NCI-H1048 (cell line): ENCODE measurements around the gene LHPP.

Experiments
- DNase-seq: peaks from one replicate; lab custom pipeline; 2025; lab: John Stamatoyannopoulos, UW

The LHPP gene

DNA sequence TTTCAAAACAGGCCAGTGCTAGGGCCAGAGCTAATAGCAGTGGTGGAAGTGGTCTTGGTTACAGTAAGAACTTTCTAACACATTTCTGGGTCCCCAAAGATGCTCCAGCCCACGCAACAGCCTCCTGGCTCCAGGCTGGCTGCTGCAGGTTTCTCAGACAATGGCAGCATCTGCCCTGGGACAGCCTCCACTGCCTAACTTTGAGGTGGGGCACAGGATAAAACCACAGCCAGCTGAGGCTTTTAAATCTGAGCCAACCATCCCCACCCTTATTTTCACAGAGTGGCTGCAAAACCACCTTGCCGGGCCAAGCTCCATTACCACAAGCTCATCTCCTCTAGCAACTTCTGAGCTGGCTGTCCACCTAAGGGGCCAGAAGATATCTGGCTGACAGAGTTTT lies 197.8 kb downstream of the LHPP start:
- DNase-seq: no peak

DNA sequence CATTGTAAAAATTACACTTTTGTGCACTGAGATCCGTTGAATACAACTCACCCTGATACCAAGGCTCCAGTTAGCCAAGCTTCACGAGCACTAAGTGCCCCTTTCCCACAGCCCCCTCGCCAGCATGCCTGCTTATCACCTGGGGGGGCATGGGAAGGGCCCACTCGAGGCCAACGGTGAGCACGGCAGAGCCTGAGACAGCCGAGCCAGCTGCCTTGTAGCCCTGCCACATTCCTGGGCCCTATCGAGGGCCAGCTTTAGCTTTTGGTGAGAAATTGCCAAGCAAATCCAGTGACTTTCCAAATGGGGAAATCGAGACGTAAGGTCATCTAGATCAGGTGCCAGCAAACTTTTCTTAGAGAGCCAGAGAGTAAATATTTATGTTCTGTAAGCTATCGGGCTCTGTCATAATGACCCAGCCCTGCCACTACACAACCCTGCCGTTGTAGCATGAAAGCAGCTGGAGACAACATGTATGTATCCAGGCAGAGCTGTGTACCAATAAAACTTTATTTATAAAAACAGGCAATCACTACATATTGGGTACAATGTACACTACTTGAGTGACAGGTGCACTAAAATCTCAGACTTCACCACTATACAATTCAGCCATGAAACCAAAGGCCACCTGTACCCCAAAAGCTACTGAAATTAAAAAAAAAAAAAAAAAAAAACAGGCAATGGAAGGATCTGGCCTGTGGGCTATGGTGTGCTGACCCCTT lies 198.9 kb downstream of the LHPP start:
- no peak for DNase-seq

DNA sequence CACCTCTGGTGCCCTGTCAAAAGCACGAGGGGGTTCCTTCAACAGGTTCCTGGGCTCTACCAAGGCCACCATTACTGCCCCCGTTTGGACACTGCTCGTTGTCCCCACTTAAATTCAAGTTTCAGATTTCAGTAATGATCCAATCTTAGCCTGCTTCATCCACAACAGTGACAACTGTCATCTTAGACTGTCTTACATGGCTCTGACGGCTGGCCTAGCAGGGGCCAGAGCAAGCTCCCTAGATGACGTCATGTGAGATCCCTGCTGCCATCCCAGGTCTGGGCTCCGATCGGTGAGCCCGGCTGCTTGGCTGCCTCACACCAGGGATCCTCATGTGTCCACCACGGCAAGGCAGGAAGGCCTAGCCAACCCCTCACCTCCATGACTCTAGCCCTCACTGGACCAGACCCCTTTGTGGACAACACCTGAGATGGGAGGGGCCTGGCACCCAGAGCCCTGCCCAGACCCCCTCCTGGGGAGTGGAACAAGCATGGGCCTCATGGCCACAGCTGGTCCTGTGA lies 200.1 kb downstream of the LHPP start:
- no peak for DNase-seq

DNA sequence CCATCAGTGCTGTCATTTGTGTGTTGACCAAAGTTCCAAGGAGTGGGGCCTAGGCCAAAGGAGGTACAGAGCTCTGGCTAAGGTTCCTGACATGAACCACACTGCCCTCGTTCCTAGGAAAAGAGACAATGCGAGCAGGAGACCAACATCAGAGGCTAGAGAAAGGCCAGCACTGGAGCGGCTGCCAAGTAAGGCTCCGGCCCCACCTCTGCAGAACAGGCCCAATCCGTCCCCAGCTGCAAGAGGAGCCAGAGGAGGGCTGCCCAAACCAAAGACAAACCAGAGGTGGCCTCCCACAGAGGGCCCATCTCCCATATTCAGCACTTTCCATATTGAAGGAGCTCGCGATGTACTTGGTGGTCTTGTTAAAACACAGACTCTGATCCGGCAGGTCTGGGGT lies 201.6 kb downstream of the LHPP start:
- no peak for DNase-seq
